ENCODE data around the gene APMAP.
A peak's percentile ranks its signal among the peaks of the same experiment; 100 is the strongest.

The APMAP gene, protein sequence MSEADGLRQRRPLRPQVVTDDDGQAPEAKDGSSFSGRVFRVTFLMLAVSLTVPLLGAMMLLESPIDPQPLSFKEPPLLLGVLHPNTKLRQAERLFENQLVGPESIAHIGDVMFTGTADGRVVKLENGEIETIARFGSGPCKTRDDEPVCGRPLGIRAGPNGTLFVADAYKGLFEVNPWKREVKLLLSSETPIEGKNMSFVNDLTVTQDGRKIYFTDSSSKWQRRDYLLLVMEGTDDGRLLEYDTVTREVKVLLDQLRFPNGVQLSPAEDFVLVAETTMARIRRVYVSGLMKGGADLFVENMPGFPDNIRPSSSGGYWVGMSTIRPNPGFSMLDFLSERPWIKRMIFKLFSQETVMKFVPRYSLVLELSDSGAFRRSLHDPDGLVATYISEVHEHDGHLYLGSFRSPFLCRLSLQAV

DNA sequence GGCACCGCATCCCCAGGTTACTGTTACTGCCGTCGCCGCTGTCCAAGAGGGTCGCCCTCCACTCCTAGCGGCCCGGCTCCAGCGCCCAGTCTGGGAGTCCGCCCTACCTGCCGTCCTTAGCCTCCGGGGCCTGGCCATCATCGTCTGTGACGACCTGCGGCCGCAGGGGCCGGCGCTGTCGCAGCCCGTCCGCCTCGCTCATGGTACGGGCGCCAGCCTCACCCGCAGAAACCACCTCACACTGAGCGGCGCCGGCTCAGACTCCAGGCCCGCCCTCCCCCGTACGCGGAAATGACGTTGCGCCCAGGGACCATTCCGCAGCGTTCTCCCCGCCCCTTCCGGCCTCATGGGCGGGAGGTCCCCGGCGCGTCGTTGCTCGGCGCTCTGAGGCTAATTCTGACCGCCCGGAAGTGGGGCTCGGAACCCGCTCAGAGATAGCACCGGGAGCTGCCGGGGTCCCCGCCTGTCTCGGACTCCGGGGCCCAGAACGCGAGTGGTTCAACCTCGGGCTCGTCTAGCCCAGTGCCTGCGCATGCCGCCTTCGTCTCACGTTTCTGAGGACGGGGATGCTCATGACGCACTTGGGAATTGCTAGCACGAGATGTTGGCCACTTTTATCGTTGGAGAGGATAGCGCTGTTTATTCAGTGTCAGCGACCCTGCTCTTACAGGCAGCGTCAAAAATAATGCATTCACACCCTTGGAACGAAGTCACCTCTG lies at the start of gene APMAP:
Gene APMAP, minus strand, starts transcription at position 265 of the 719 bp plus-strand sequence. Its CDS starts 63 bp downstream, at position 202.
- DNase-seq = peak; percentile 95 to 96

DNA sequence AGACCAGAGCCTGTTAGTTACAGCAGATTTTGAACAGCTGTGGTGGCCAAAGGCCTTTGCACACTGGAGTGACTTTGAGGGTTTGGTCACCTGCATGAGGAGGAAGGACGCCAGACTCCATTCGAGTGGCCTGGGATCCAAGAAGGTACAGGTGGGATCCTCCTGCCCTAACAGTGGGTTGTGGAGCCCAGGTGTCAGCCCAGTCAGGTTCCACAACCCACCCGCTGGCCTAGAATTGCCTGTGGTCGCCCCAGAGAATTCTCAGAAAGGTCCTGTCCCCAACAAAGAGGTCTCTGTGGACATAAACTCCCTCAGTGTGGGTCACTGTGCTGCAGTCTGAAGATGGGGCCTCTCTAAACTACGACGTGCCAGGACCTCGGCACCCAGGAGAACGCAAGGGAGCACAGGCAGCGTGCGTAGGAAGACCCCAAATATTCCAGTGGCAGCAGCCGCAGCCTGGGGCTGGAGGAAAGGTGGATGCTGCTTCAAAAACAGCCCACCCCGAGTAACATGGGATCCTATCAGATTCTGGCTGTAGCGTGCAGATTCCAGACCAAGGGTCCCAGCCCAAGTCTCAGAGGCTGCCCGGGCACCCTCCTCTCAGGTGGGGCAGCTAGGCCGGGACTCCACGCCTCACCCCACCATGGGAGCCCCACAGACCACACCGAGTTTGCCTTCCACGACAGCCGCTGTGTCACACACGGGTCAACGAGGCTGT lies 49.4 kb upstream of the APMAP start:
- no peak for DNase-seq

DNA sequence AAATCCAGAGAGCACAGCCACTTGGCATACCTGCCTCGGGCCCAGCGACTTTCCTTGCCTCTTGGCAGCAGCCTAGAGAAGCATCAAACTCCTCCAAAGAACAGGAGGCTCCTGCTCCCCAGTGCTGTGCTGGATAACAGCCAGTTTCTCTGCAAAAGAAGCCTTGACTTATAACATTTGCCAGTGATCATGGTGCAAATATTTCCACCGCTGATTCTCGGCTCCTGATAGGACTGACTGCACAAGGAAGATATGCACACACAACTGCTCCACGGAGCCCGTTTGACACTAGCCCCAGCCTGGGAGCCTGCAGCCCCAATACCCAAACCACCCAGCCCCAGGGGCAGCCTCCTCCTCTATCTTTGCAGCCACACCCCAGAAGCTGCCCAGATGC lies 47.9 kb upstream of the APMAP start:
- no peak for DNase-seq

DNA sequence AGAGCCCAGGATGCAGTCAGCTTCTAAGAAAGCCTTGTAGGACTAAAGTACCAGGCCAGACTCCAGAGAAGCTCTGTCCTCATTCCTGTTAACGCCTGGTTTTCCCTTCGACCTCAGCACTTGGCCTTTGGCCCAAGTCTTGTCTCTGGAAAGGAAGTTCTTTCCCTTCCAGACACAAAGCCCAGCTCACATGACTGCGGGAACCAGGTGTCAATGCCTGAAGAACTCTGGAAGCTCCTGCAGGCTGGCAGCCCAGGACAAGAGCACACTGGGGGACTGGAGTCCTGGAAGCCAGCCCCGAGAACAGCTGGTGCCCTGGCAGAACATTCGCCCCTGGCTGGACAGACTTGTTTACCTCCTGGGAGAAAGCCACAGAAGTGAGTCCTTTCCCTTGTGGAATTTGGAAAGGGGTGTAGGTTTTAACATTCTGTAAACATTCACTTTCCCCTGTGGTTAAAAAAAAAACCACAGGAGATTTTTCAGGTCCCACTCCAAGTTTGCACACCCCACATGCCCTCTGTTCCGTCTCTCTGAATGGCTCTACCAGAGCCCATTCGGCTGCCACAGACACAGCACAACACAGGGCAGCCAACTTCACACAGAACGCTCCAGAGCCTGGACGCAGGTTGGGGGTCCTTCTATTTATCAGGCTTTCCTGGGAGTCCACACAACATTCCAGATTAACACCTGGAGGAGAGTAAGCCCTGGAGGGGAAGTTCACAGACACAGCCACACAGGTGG lies 47.3 kb upstream of the APMAP start:
- no peak for DNase-seq

DNA sequence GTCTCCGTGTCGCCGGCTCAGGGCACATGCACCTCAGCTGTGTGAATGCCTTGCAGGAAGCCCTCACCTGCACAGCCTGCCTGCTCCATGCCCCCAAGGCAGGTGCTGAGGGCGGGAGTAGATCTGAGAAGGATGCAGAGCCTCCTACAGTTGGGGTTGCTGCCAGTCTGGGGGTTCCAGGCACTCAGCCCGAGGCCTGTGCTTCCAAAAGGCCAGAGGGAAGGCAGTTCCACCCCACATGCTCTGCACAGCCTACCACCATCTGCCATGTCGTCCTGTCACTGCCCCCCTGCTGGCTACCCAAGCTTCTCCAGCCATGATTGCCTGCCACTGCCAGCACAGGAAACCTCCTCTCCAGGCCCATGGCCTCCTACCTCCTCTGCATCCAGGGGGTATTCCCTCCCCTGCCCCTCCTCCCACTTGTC lies 46.1 kb upstream of the APMAP start:
- no peak for DNase-seq

DNA sequence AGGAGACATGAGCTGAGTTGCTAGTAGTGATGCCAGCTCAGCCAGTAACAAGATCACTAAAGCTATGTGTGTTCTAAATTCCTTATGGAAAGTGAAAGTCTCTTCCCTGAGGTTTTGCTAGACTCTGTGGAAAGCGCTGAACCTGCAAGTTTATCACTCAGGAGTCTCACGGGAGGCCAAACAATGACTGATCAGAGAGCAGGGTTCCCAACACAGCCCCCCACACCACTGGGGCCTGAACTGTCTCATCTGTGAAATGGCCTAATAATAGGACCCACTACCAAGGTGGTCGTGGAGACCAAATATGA lies 45.5 kb upstream of the APMAP start:
- DNase-seq = no peak

DNA sequence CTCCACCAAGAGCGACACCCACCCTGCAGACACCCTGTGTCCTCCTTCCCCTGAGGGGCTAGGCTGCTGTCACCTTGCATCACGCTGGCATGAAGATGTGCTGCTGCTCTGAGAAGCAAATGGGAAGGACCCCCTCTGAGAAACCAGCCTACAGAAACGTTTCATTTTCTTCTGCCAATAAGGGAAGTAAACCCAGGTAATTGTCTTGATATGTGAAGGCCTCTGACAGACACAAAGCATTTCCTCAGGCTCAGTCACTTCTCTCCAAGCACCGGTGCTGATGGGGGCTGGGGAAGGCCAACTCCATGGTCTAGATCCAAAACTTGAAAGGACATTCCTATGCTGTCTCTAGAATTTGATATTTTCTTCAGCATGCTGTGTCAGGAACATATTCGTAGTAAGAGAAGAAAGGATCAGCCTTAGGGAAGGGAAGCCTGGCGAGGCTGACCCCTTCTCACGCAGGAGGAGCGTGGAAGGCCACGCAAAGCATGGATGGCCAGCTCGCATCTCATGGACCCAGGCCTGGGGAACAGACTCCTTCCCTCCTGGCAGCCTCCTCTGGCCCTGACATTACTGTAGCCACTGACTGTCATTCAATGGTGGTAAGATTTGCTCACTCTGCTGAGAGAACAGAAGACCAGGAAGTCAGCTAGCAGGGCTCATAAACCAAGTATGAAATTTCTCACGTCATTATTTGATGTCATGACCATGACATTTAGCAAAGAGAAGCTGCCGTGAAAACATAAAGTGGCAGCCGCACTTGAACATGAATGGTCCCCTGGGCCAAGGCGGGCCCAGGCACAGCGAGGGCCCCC lies 44.9 kb upstream of the APMAP start:
- no peak for DNase-seq

DNA sequence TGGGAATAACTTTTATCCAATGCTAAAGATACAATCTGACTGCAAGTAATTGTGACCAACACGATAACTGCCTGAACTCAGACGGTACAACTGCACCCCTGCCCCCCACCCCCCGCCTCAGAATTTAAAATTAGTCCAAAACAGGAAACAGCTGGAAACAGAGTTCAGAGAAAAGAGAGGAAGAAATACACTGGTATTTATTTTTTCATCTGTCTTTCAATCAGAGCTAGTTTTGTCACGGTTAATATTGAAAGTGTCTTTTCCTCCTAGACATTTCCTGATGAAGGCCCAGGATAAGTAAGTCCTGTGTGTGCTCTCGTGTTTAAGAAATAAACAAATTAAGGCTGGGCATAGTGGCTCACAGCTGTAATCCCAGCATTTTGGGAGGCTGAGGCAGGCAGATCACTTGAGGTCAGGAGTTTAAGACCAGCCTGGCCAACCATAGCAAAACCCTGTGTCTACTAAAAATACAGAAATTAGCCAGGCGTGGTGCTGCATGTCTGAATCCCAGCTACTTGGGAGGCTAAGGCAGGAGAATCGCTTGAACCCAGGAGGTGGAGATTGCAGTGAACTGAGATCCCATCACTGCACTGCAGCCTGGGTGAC lies 43.9 kb upstream of the APMAP start:
- no peak for DNase-seq

DNA sequence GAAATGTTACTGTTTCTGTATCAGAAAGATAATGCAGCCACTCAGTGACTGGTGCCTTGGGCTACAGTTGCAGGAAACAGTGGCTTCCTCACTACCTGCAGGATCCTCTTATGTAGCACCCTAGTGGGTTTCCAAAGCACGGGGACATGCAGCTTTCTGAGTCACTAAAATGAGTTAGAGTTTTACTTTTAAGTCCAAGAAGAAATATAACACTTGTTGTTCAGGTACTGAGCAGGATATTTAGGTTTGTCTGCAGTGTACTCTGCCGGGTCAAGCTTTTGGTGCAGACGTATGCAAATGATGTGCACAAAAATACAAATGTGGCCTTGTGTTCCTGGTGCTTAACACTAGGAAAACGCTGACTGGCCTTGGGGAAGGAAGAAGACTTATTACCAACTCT lies 43.4 kb upstream of the APMAP start:
- no peak for DNase-seq

DNA sequence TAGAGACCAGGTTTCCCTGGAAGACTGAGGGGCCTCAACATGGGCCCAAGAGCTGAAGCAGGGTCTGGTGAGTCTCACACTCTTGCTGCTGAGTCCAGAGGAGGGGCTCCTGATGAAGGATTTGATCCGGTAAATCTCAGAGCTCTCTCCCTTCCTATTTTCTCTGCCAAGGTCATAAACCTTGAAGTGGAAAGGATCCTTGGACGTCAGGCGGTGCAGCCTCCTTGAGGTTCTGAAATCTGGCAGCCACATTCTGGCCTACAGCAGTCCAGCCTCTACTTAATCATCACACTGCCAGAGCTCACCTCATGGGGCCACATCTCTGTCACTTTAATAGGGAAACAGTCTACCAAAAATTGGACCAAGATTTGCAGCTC lies 41.4 kb upstream of the APMAP start:
- DNase-seq = no peak

DNA sequence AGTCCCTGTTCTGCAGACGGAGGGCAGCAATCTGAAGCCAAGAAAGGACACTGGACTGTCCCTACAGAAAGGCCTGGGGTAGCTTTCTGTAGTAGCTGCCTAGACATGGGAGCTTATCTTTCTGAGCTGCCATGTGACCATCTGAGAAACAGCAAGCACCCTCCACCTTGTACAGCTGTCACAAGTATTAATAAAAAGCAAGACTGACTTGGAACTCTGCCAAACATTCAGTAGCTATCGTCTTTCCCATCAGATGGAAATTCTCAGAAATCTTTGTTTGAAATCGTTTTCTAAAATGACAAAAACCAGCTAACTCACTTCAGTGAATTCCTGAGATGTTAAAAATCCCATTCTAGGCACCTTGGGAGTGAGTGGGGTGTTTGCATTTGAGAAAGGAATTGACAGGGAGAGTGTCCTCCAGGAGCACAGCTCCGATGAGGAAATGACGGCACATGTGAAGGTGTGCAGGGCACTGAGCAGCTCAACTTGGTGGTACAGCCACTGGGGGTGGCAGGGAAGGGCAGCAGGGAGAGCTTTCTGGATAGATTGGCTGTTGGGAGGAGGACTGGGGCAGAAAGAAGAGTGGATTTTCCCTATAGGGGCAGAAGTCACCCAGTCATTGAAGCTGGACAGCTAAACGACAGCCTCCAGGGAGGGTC lies 40.8 kb upstream of the APMAP start:
- no peak for DNase-seq

DNA sequence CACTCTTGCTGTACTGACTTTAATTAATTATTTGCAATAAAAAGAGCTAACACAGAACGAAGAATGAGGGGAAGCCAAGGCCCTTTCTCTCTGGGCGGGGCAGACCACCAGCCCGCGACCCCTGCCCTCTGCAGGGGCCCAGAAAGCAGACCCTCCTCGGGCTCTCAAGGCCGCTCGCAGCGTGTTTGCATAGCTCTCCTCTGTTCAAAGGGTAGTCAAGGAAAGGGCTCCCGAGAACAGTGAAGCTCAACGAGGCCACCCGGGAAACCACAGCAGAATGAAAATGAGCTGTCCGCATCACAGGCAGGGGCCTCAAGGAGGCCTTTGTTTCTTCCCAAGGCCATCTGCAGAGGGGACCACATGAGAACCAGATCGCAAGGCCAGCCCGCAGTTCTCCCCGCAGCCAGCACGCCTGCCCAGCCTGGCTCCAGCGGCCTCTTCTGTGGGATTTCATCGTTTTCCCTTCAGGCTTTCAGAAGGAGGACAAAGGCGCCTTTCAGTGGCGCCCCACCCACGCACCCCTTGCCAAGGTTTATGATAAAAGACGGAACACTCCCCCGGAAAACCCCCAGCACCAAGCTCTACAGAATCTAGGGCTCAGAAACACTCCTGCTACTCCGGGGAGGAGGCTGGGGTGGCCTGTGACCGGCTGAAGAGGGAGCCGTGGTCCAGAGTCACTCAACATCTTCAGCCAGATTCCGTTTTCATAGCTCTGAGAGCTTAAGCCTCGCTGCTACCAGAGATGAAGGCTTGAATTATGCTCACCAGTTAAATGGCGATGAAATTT lies 40.1 kb upstream of the APMAP start:
- no peak for DNase-seq

DNA sequence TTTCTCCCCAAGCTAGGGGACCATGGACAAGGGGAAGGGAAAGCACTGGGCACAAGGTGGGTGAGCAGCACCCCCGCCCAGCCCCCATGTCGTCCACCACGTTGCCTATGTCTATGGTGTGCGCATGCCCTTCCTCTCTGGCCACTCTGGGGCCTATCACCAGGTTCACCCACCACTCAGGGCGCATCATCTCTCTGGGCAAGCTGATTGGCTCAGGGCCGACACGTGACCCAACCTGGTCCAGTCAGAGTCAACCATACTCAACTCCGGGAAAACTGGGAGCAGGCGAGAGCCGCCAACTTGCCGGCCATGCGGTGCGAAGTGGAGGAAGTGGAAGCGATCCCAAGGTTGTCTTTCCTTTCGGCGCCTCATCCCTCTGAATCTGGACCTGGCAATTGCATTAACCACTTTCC lies 39.5 kb upstream of the APMAP start:
- DNase-seq = no peak

DNA sequence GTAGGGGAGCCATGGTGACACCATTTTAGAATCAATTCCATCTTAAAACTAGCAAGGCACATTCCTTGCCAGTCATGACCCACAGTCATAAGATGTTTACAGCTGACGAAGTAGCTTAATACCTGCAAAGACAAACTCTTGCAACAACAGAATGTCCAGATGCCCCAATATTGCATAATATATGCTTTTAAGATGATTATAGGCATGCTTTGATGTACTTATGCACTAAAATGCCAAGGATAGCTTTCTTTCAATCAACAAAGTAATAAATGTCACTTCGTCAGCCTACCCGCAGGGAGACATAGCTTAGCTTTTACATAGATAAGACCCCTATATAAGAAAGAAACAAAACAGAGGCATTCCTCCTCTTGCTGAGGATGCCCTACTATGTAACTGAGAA lies 38.7 kb upstream of the APMAP start:
- no peak for DNase-seq

DNA sequence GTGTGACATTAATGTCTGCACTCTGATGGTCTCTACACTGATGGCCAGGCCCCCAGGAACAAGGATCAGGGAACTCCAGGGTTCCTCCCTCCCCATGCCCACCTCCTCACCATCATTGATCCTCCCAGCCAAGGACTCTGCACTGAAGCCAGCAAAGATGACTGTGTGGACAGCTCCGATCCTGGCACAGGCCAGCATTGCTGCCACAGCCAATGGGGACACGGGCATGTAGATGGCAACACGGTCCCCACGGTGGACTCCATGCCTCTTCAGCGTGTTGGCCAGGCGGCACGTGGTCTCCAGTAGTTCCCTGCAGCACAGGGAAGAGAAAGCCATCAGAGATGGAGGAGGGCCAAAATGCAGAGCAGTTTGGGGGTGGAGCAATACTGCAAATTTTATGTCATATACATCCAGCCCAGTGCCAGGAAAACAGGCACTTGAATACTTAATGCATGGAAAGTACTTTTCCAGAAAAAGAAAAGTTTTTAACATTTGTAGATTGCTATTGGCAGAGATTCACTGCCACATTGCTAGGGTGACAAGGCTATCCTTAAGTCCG lies 38.2 kb upstream of the APMAP start:
- DNase-seq = no peak

DNA sequence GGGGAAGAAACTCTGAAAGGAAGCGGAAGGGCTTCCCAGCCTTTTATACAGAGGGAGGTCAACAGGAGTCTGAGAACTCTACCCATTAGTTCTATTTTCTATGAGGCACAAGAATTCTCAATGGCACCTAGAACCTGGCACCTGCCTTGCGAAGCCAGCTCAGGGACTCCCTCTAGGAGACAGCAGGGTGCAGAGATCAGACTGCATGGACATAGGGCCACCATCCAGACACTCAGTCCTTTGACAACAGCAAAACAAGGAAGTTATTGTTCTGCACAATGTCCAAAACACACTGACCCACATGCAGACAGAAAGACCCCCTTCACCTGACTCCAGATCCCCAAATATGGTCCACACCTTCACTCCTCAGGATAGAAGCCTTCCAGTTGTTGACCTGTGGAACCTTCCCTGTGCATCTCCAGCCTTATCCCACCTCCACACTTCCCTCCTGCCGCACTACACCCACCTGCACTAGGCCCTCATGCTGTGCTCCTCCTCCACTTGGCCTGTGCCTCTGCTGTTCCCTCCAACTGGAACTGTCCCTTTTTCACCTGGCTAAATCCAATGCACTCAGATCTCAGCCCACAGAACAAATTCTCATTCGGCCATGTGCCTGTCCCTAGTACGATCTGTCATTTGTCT lies 37.6 kb upstream of the APMAP start:
- DNase-seq = no peak

DNA sequence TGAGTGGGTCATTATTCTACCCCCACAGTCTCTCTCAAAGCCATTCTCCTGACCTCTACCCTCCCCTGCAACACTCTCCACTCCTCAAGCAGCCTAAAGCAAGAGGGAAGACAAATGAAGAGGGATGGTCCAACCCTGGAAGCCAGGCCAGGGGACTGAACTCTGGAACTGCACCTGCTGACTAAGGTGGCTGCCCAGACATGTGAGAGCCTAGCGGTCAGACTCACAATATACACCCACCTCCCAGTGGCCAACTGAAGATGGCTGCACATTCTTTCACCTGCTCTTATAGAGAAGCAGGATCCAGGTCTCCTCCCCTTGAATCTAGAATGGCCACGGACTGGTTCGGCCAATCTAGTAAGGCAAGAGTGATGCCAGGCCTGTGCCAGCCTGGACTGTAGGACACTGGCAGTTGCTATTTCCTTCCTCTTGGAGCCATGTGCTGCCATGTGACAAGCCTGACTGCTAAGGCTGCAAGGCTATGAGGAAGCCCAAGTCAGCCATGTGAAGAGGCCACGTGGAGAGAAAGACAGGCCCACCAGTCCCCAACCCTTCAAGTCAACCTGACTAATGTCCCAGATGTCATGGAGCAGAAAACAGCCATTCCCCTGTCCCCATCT lies 33.5 kb upstream of the APMAP start:
- DNase-seq = no peak

DNA sequence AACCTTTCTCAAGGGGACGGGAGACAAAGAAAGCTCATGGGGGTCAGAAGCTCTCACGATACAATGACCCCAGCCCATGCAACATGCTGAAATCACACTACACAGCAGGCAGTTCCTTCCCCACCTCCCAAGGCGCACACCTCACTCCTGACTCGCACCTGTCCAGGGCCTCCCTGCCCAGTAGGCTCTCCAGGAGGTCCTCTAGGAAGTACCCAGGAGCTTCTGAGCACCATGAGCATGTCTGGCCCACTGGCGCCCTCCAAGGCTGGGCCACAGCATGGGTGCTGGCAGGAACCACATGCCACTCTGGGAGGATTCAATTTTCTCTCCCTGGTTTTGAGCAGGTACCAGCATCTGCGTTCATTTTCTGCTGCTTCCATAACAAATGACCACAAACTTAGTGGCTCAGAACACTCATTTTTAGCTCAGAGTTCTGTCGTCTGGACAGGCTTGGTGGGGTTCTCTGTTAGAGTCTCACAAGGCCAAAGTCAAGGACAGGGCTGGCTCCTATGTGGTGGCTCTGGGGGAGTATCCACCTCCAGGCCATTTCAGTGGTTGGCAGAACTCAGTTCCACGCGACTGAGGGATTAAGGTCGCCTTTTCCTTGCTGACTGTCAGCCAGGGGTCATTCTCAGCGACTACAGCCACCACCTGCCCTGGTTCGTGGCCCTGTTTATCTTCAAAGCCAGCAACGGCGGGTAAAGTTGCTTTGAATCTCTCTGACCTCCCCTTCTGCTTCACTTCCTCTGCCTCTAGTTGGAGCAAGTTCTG lies 32.7 kb upstream of the APMAP start:
- no peak for DNase-seq

All from CD4-positive, alpha-beta T cell treated with Interleukin-4 for 1 hour (primary cell).